IPS-15b (cell line): ENCODE data around the gene OTUD1.

Source experiments
- H3K27me3 ChIP-seq: one replicate; pipeline ENCODE4 v1.6.1; 2013; ENCODE audit warnings: low read length; ENCODE audit not compliant: control insufficient read depth, insufficient read depth
- H3K36me3 ChIP-seq: one replicate; pipeline ENCODE4 v1.6.1; 2013; ENCODE audit warnings: low read length; ENCODE audit not compliant: control insufficient read depth, insufficient read depth
- H3K4me1 ChIP-seq: one replicate; pipeline ENCODE4 v1.6.1; 2013; ENCODE audit warnings: mild to moderate bottlenecking, low read length; ENCODE audit not compliant: control insufficient read depth, insufficient read depth
- H3K4me3 ChIP-seq: one replicate; pipeline ENCODE4 v1.5.1; 2013; ENCODE audit warnings: low read depth, low read length
- H3K9ac ChIP-seq: one replicate; pipeline ENCODE4 v1.6.1; 2013; ENCODE audit warnings: low read depth, mild to moderate bottlenecking, low read length
- H3K9me3 ChIP-seq: one replicate; pipeline ENCODE4 v1.6.1; 2013; ENCODE audit warnings: mild to moderate bottlenecking, low read length; ENCODE audit not compliant: control insufficient read depth, insufficient read depth

OTUD1 gene

DNA sequence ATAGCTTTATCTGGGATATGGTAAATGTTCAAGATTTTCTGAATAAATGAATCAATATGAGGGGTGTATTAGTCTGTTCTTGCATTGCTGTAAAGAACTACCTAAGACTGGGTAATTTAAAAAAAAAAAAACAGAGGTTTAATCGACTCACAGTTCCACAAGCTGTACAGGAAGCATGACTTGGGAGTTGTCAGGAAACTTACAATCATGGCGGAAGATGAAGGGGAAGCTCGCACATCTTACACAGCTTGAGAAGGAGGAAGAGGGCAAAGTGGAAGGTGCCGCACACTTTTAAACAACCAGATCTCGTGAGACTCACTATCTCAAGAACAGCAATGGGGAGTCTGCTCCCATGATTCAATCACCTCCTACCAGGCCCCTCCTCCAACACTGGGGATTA, 32.5 kb upstream of the OTUD1 start:
- Histone ChIP-seq H3K4me1 (no peaks in the 10 kb centered on the region), H3K9me3 (no peaks in the 10 kb centered on the region), H3K9ac (no peak overlapping the region), H3K27me3 (no peaks in the 10 kb centered on the region), H3K4me3 (no peak overlapping the region), H3K36me3 (no peaks in the 10 kb centered on the region)

DNA sequence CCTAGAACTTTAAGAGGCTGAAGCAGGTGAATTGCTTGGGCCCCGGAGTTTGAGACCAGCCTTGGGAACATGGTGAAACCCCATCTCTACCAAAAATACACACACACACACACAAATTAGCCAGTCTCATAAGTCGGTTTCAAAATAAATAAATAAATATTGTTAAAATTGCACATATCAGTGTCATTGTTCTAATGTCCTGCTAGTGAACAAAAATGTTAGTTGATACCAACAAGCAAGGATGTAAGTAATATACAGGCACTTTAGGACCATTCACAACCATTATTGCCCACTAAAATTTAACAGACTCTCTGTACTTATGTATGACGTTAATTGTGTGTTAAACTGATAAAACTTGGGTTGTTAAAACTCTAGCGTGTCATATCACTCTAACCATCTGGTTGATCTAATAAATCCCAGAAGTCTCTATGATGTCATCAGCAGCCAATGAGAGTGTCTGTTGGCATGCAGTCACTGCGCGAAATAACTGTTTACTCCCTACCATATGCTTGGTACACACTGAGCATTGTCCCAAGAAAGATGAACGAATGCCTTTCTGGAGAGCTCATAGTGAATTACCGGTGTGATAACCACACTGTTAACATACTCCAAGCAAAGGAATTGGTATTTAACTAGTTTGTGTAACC, 30.4 kb upstream of the OTUD1 start:
- Histone ChIP-seq H3K27me3 (no peaks in the 10 kb centered on the region), H3K36me3 (no peaks in the 10 kb centered on the region), H3K4me3 (no peak overlapping the region), H3K9ac (no peak overlapping the region), H3K4me1 (no peaks in the 10 kb centered on the region), H3K9me3 (no peaks in the 10 kb centered on the region)

DNA sequence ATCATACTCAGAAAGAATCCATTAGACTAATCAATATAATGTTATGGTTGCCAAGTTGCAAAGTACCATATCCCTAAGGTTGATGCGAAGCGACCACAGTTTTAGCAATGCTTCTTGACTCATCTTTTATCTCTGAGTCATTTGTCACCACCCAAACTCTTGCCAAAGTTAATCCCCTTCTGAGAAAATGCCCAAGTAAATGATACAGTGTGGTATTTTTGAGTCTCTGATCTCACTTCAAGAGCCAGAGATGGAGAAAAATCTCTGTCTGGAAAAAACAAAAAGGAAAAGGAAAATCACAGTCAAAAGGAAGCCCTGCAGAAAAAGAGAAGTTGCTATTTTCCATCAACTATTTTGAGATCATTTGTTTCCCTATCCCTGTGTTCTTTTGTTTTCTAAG, 26.7 kb upstream of the OTUD1 start:
- H3K4me3 ChIP-seq: no peak overlapping the region
- H3K27me3 ChIP-seq: no peaks in the 10 kb centered on the region
- no peak overlapping the region for H3K9ac ChIP-seq
- H3K9me3 ChIP-seq: no peaks in the 10 kb centered on the region
- H3K36me3 ChIP-seq: no peaks in the 10 kb centered on the region
- H3K4me1 ChIP-seq: no peaks in the 10 kb centered on the region

DNA sequence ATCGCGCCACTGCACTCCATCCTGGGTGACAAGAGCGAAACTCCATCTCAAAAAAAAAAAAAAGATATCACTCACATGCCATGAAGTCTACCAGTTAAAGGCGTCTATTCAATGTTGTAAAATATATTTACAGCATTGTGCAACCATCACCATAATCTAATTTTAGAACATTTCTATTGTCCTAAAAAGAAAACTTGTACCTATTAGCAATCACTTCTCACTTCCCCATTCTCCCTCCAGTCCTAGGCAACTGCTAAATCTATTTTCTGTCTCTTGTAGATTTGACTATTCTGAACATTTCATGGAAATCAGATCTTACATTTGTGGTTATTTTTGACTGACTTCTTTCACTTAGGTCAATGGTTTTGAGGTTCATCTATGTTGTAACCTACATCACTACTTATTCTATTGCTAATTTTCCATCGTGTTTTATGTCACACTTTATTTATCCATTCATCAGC, 25.2 kb upstream of the OTUD1 start:
- Histone ChIP-seq H3K4me1 (peaks cover 9% of the 10 kb centered on the region), H3K27me3 (no peaks in the 10 kb centered on the region), H3K36me3 (no peaks in the 10 kb centered on the region), H3K9ac (no peak overlapping the region), H3K4me3 (no peak overlapping the region), H3K9me3 (no peaks in the 10 kb centered on the region)

DNA sequence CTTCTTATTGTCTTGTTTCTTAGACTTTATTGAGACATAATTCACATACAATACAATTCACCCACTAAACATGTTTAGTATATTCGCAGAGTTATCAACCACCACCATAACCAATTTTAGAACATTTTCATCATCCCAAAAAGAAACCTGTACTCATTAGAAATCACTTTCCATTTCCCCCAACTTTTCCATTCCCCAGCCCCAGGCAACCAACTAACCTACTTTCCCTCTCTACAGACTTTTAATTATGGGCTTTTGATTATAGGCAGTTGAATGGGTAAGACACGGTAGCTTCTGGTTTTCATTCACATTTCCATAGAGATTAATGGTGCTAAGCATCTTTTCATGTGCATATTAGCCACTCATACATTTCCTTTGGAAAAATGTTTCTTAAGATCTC, 24.2 kb upstream of the OTUD1 start:
- H3K9ac ChIP-seq: no peak overlapping the region
- peaks cover 18% of the 10 kb centered on the region for H3K4me1 ChIP-seq
- no peak overlapping the region for H3K4me3 ChIP-seq
- no peaks in the 10 kb centered on the region for H3K27me3 ChIP-seq
- H3K36me3 ChIP-seq: no peaks in the 10 kb centered on the region
- no peaks in the 10 kb centered on the region for H3K9me3 ChIP-seq

DNA sequence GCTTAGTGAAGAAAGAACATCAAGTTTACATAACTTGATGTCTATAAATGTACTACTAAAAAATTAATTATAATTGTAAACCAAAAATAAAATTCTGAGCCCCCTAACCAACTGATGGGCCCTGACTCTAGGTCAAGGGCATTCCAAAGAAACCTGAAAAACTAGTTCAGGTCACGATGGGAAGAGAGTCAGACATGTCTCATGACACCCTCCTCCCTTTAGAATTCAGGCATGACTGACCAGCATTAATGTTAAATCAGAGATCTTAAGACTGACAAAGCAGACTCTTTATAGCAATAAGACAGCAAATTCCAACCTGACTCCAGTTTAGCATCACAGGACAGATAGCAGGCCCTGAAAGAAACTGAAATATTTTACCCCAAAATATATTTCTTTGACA, 21.6 kb upstream of the OTUD1 start:
- H3K4me3 ChIP-seq: no peak overlapping the region
- H3K9ac ChIP-seq: no peak overlapping the region
- H3K27me3 ChIP-seq: no peaks in the 10 kb centered on the region
- peaks cover 18% of the 10 kb centered on the region for H3K4me1 ChIP-seq
- no peaks in the 10 kb centered on the region for H3K9me3 ChIP-seq
- no peaks in the 10 kb centered on the region for H3K36me3 ChIP-seq

DNA sequence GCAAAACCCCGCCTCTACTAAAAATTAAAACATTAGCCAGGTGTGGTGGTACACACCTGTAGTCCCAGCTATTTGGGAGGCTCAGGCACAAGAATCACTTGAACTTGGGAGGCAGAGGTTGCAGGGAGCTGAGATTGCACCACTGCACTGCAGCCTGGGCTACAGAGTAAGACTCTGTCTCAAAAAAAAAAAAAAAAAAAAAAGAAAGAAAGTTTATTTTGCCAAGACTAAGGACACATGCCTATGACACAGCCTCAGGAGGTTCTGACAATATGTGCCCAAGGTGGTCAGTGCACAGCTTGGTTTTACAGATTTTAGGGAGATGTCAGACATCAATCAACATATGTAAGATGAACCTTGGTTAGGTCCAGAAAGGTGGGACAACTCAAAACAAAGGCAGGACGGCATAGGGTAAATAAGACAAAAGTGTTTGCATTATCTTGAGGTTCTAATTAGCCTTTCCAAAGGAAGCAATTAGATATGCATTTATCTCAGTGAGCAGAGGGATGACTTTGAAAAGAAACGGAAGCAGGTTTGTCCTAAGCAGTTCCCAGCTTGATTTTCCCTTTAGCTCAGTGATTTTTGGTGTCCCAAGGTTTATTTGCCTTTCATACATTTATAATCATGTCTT, 20.7 kb upstream of the OTUD1 start:
- Histone ChIP-seq H3K27me3 (no peaks in the 10 kb centered on the region), H3K4me3 (no peak overlapping the region), H3K36me3 (no peaks in the 10 kb centered on the region), H3K9me3 (no peaks in the 10 kb centered on the region), H3K4me1 (peaks cover 18% of the 10 kb centered on the region), H3K9ac (no peak overlapping the region)

DNA sequence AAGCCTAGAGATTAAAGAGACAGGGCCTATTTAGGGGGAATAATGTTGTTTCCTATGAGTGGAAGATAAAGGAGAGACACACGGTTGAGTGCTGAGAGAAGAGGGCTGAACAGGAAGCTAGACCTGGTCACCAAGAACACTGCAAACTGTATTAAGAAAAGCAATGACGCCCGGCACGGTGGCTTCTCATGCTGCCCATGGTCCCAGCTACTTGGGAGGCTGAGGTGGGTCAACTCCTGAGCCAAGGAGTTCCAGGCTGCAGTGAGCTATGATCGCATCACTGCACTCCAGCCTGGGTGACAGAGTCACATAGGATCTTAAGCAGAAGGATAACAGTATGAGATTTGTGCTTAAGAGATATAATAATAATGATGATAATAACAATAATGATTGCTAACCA, 19.7 kb upstream of the OTUD1 start:
- H3K4me3 ChIP-seq: no peak overlapping the region
- no peaks in the 10 kb centered on the region for H3K27me3 ChIP-seq
- no peaks in the 10 kb centered on the region for H3K36me3 ChIP-seq
- peaks cover 18% of the 10 kb centered on the region for H3K4me1 ChIP-seq
- H3K9me3 ChIP-seq: no peaks in the 10 kb centered on the region
- H3K9ac ChIP-seq: no peak overlapping the region

DNA sequence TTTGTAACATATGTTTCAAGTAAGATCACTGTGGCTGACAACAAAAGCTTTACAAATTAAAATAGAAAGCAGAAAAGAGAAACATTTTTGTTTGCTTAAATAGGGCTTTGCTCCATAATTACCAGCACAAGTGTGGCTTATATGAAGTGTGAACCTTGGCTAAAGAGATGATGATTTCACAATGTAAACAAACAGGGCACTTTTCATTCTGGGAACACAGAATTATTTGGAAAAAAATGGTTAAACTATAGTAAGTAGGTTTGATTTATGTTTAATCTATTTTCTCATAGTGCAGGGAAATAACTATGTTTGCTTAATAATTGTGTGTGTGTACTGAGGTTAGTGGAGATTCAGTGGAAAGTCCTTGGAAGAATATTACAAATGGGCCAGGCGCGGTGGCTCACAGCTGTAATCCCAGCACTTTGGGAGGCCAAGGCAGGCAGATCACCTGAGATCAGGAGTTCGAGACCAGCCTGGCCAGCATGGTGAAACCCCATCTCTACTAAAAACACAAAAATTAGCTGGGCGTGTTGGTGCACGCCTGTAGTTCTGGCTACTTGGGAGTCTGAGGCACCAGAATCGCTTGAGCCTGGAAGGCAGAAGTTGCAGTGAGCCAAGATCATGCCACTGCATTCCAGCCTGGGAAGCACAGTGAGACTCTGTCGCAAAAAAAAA, 19.1 kb upstream of the OTUD1 start:
- Histone ChIP-seq H3K9me3 (no peaks in the 10 kb centered on the region), H3K27me3 (no peaks in the 10 kb centered on the region), H3K4me1 (peaks cover 18% of the 10 kb centered on the region), H3K36me3 (no peaks in the 10 kb centered on the region), H3K4me3 (no peak overlapping the region), H3K9ac (no peak overlapping the region)

DNA sequence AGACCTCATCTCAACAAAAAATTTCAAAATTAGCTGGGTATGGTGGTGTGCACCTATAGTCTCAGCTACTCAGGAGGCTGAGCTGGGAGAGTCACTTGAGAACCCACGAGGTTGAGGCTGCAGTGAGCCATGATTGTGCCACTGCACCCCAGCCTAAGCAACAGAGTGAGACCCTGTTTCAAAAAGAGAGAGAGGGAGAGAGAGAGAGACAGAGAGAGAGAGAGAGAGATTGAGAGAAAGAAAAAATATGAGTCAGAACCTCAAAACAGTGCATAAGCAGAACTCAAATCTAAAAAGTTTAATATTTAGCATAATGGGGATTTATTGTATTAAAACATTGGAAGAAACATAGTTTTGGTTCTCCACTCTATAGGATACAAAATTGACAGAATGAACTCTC, 17.5 kb upstream of the OTUD1 start:
- no peak overlapping the region for H3K4me3 ChIP-seq
- H3K36me3 ChIP-seq: no peaks in the 10 kb centered on the region
- H3K9ac ChIP-seq: no peak overlapping the region
- no peaks in the 10 kb centered on the region for H3K27me3 ChIP-seq
- peaks cover 18% of the 10 kb centered on the region for H3K4me1 ChIP-seq
- H3K9me3 ChIP-seq: no peaks in the 10 kb centered on the region

DNA sequence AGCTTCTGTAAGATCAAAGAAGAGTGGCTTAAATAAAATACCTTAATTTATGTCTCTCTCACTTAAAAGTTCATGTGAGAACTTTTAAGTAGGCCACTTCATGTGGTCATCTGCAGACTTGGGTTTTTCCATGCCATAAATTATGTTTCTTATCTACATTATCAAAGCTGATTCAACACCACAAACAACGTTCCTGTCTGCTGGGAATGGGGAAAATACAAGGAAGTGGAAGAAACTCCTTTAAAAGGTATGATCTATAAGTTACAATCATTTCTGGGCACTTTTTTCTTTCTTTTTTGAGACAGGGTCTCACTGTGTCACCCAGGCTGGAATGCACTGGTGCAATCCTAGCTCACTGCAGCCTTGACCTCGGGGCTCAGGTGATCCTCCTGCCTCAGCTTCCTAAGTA, 16.9 kb upstream of the OTUD1 start:
- H3K4me1 ChIP-seq: peaks cover 18% of the 10 kb centered on the region
- H3K27me3 ChIP-seq: no peaks in the 10 kb centered on the region
- no peak overlapping the region for H3K9ac ChIP-seq
- no peaks in the 10 kb centered on the region for H3K9me3 ChIP-seq
- no peak overlapping the region for H3K4me3 ChIP-seq
- H3K36me3 ChIP-seq: no peaks in the 10 kb centered on the region

DNA sequence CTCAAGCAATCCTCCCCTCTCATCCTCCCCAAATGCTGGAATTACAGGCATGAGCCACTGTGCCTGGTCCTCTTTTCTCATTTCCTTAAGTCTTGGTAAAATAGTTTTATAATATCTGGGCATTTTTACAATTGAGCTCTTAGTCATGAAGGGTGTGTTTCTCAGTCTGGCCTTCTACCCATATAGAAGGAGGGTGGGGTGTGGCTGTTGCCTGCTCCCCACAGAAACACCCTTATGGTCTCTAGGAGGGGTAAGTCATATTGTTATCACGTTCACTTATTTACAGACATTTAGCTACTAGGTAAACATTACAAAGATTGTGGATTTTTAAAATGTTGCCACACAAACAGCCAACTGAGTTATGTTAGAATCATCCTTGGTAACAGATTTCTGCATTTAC, 6.7 kb upstream of the OTUD1 start:
- Histone ChIP-seq H3K27me3 (no peaks in the 10 kb centered on the region), H3K4me1 (no peaks in the 10 kb centered on the region), H3K9ac (no peak overlapping the region), H3K9me3 (no peaks in the 10 kb centered on the region), H3K4me3 (no peak overlapping the region), H3K36me3 (no peaks in the 10 kb centered on the region)
